OCI-LY7 (cell line): ENCODE data around the gene KDM4B. TPM values are rescaled to one million over a fixed set of nuclear protein-coding genes. Genes with fewer than 3 reads are reported as not detected.

Source experiments
- BruUV-seq: library from RNA; stranded (reverse); fragments of 400-500 nt; replicated peaks from 2 replicates; lab custom pipeline; 2021; lab: Mats Ljungman, UMichigan
- CTCF ChIA-PET: fragments of 300-600 bp; sonication (Branson Sonifier 250); formaldehyde crosslinking; loops from one replicate; lab custom pipeline; 2022; ENCODE audit warnings: antibody characterized with exemption; ENCODE audit not compliant: unreplicated experiment; lab: Charles Lee
- POLR2A ChIA-PET: fragments of 300-600 bp; sonication (Branson Sonifier 250); formaldehyde crosslinking; loops from one replicate; lab custom pipeline; 2022; ENCODE audit warnings: antibody characterized with exemption; lab: Charles Lee
- DNase-seq: peaks from one replicate; pipeline ENCODE4 v3.0.0-alpha.2; 2015; ENCODE audit warnings: low spot score
- H2AFZ ChIP-seq: fragments of 200-600 bp; sonication (generic), shearing (Covaris generic); 2 replicates; pipeline ENCODE4 v1.6.1; 2014; ENCODE audit warnings: mild to moderate bottlenecking, antibody characterized with exemption, low read length, moderate library complexity
- H3K27ac ChIP-seq: fragments of 200-600 bp; sonication (generic); 2 replicates; pipeline ENCODE4 v1.5.1; 2014; ENCODE audit warnings: mixed run types, low read depth, mild to moderate bottlenecking, moderate library complexity, low read length, inconsistent platforms; ENCODE audit not compliant: poor library complexity, severe bottlenecking
- H3K36me3 ChIP-seq: fragments of 200-600 bp; sonication (generic); 2 replicates; pipeline ENCODE4 v1.6.1; 2014; ENCODE audit warnings: mild to moderate bottlenecking, antibody characterized with exemption, low read length, moderate library complexity, mixed read lengths; ENCODE audit not compliant: insufficient read depth
- H3K4me1 ChIP-seq: fragments of 200-600 bp; sonication (generic); 2 replicates; pipeline ENCODE4 v1.5.1; 2014; ENCODE audit warnings: mild to moderate bottlenecking, low read length; ENCODE audit not compliant: insufficient read depth, poor library complexity, severe bottlenecking
- H3K4me2 ChIP-seq: fragments of 200-600 bp; sonication (generic); 2 replicates; pipeline ENCODE4 v1.6.1; 2014; ENCODE audit warnings: mild to moderate bottlenecking, low read length
- H3K4me3 ChIP-seq: fragments of 200-600 bp; sonication (generic); 2 replicates; pipeline ENCODE4 v1.5.1; 2014; ENCODE audit warnings: mild to moderate bottlenecking, low read depth, low read length; ENCODE audit not compliant: poor library complexity, severe bottlenecking
- H3K79me2 ChIP-seq: fragments of 200-600 bp; sonication (generic); 2 replicates; pipeline ENCODE4 v1.6.1; 2016; ENCODE audit warnings: low read depth, mild to moderate bottlenecking, low read length, moderate library complexity, mixed read lengths; ENCODE audit not compliant: insufficient read depth
- H3K9me2 ChIP-seq: fragments of 200-600 bp; sonication (generic); 2 replicates; pipeline ENCODE4 v1.6.1; 2016; ENCODE audit warnings: mild to moderate bottlenecking, low read length, mixed read lengths; ENCODE audit not compliant: insufficient read depth
- H3K9me3 ChIP-seq: fragments of 200-600 bp; sonication (generic); 2 replicates; pipeline ENCODE4 v1.6.1; 2014; ENCODE audit warnings: mild to moderate bottlenecking, mixed run types, low read length, mixed read lengths
- H4K20me1 ChIP-seq: fragments of 200-600 bp; sonication (generic); 2 replicates; pipeline ENCODE4 v1.6.1; 2014; ENCODE audit warnings: mild to moderate bottlenecking, antibody characterized with exemption, low read length, moderate library complexity, mixed read lengths; ENCODE audit not compliant: insufficient read depth
- EZH2phosphoT487 ChIP-seq: fragments of 200-600 bp; sonication (generic); IDR thresholded peaks from 2 replicates; pipeline ENCODE4 v1.6.1; 2018; ENCODE audit warnings: low read depth, borderline replicate concordance, mild to moderate bottlenecking, mixed run types, antibody characterized with exemption, low read length, moderate library complexity, mixed read lengths
- intact Hi-C: fragments of 100-400 bp; cut with micrococcal nuclease; formaldehyde crosslinking; loops from one replicate; pipeline ENCODE4 v1.10.0; 2022; ENCODE audit not compliant: unreplicated experiment
- total RNA-seq, 2 experiments: library from RNA; depleted of rRNA in 1 of 2; stranded (reverse); fragments of >200 nt in 1 of 2; shearing (Covaris generic) in 1 of 2; gene quantifications; 2 replicates each; pipeline ENCODE4 v1.2.3, GENCODE V29; 2014 to 2022
- TF ChIP-seq, protein P1 (sequence below): fragments of 200-600 bp; sonication (generic); conservative IDR thresholded peaks from 2 replicates; pipeline ENCODE4 v1.5.1; 2014; ENCODE audit warnings: mild to moderate bottlenecking, antibody characterized with exemption, low read length, moderate library complexity, mixed read lengths

Gene KDM4B
- total RNA-seq, 2 experiments from 2014 or later, result 24.3 to 44.2 TPM

DNA sequence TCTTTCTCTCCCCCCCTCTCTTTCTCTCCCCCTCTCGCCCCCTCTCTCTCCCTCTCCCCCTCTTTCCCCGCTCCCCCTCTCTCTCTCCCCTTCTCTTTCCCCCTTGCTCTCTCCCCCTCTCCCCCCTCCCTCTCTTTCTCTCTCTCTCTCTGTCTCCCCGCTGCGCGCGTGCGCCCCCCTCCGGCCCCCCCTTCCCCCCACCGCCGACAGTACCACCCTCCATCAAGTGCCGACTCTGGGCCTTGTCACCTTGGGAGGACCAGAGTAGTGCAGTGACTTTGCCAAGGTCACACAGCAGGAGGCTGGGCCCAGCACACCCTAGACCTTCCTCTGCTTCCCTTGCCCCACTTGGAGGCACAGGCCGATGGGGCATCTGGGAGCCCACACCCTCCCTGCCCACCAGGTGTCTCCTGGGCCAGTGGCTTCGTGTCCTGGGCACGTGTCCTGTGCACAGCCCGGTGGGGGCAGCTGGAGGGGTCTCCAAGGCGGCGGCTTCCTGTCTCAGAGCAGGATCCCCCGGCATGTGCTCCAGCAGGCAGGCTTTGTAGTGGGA, 121.6 kb downstream of the KDM4B start:
- Histone ChIP-seq H2AFZ (no peak overlapping the region), H3K4me2 (no peak overlapping the region), H3K9me3 (no peaks in the 10 kb centered on the region), H4K20me1 (no peaks in the 10 kb centered on the region), H3K4me3 (no peak overlapping the region), H3K9me2 (no peaks in the 10 kb centered on the region), H3K4me1 (no peaks in the 10 kb centered on the region), H3K79me2 (no peaks in the 10 kb centered on the region), H3K36me3 (no peaks in the 10 kb centered on the region), H3K27ac (no peak overlapping the region)
- CTCF ChIA-PET, result no interaction called here
- TF ChIP-seq EZH2phosphoT487, result no peak
- TF ChIP-seq, protein P1, sequence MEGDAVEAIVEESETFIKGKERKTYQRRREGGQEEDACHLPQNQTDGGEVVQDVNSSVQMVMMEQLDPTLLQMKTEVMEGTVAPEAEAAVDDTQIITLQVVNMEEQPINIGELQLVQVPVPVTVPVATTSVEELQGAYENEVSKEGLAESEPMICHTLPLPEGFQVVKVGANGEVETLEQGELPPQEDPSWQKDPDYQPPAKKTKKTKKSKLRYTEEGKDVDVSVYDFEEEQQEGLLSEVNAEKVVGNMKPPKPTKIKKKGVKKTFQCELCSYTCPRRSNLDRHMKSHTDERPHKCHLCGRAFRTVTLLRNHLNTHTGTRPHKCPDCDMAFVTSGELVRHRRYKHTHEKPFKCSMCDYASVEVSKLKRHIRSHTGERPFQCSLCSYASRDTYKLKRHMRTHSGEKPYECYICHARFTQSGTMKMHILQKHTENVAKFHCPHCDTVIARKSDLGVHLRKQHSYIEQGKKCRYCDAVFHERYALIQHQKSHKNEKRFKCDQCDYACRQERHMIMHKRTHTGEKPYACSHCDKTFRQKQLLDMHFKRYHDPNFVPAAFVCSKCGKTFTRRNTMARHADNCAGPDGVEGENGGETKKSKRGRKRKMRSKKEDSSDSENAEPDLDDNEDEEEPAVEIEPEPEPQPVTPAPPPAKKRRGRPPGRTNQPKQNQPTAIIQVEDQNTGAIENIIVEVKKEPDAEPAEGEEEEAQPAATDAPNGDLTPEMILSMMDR, result no peak
- intact Hi-C loops, result no loop called here
- POLR2A ChIA-PET, result interaction anchor here (1.0 kb wide), 1 partner anchor 214 kb away, joined by 3 read pairs; no protein-coding TSS in a partner anchor
- DNase-seq, result no peak
- no TSS peak for BruUV-seq

- ChIA-PET CTCF (no interaction called here), POLR2A (interaction anchor here (1.0 kb wide), 1 partner anchor 213 kb away, joined by 3 read pairs; no protein-coding TSS in a partner anchor)
- no peaks in the 10 kb centered on the region for H3K36me3 ChIP-seq
- no peaks in the 10 kb centered on the region for H3K79me2 ChIP-seq
- no peak overlapping the region for H2AFZ ChIP-seq
- H3K9me2 ChIP-seq, result no peaks in the 10 kb centered on the region
- no peak for DNase-seq
- TF ChIP-seq, protein P1, result no peak
- TF ChIP-seq EZH2phosphoT487, result no peak
- no TSS peak for BruUV-seq
- no peaks in the 10 kb centered on the region for H4K20me1 ChIP-seq
- intact Hi-C loops, result no loop called here
- no peak overlapping the region for H3K27ac ChIP-seq
- H3K4me3 ChIP-seq, result no peak overlapping the region
- no peaks in the 10 kb centered on the region for H3K4me1 ChIP-seq
- no peaks in the 10 kb centered on the region for H3K9me3 ChIP-seq
- no peak overlapping the region for H3K4me2 ChIP-seq
Observed at GRCh38 chr19:5091018-5091683, 122.2 kb downstream of the KDM4B start.
